Midbrain (tissue), 1 donor: ENCODE data around the gene OR51B6.
"Not testable (repeated sequence)": the region's sequence is repeated elsewhere in the genome, so short reads cannot be mapped to it uniquely, and the experiment has no call there.

Source experiments
- DNase-seq: peaks from one replicate; lab custom pipeline; 2025; lab: John Stamatoyannopoulos, UW

OR51B6 gene

GRCh38 chr11:5351208-5351607 lies at the start of gene OR51B6:
Gene OR51B6, plus strand, starts transcription at chr11:5351508. Its CDS starts 0 bp downstream, at chr11:5351508.
- no peak for DNase-seq

- no peak for DNase-seq
Observed at GRCh38 chr11:5301846-5302245, 49.5 kb upstream of the OR51B6 start, which contains the start of gene OR51B4. Gene OR51B4, minus strand, starts transcription at chr11:5301946. Its CDS starts 0 bp downstream, at chr11:5301946.

- no peak for DNase-seq
Observed at GRCh38 chr11:5303626-5304025, 47.7 kb upstream of the OR51B6 start.

GRCh38 chr11:5304046-5304445 lies 47.3 kb upstream of the OR51B6 start:
- DNase-seq, result no peak

- no peak for DNase-seq
Observed at GRCh38 chr11:5307256-5308019, 43.9 kb upstream of the OR51B6 start.

GRCh38 chr11:5310423-5310822 lies 40.9 kb upstream of the OR51B6 start:
- DNase-seq, result no peak

- not testable (repeated sequence) for DNase-seq
Observed at GRCh38 chr11:5313326-5314023, 37.8 kb upstream of the OR51B6 start.

- no peak for DNase-seq
Observed at GRCh38 chr11:5317292-5317691, 34.0 kb upstream of the OR51B6 start.

- DNase-seq, result no peak
Observed at GRCh38 chr11:5324197-5324596, 27.1 kb upstream of the OR51B6 start, which contains the start of gene OR51B2. Gene OR51B2, minus strand, starts transcription at chr11:5324297. Its CDS starts 0 bp downstream, at chr11:5324297.

- no peak for DNase-seq
Observed at GRCh38 chr11:5335170-5335569, 16.1 kb upstream of the OR51B6 start.

GRCh38 chr11:5336331-5336730 lies 15.0 kb upstream of the OR51B6 start:
- no peak for DNase-seq

GRCh38 chr11:5337253-5337652 lies 14.1 kb upstream of the OR51B6 start:
- DNase-seq, result not testable (repeated sequence)

- DNase-seq, result no peak
Observed at GRCh38 chr11:5339771-5340322, 11.5 kb upstream of the OR51B6 start.

GRCh38 chr11:5343474-5344335 lies 7.6 kb upstream of the OR51B6 start, which contains the start of gene OR51B5:
Gene OR51B5, minus strand, starts transcription at chr11:5343524. Its CDS starts 0 bp downstream, at chr11:5343524.
- DNase-seq, result no peak

GRCh38 chr11:5345831-5346230 lies 5.5 kb upstream of the OR51B6 start:
- DNase-seq, result no peak

- DNase-seq, result no peak
Observed at GRCh38 chr11:5348551-5349194, 2.6 kb upstream of the OR51B6 start.

GRCh38 chr11:5349550-5349949 lies 1.8 kb upstream of the OR51B6 start:
- DNase-seq, result no peak

- DNase-seq, result not testable (repeated sequence)
Observed at GRCh38 chr11:5356031-5356430, 4.7 kb downstream of the OR51B6 start.

GRCh38 chr11:5362017-5362625 lies 10.8 kb downstream of the OR51B6 start:
- DNase-seq, result no peak

GRCh38 chr11:5363679-5364078 lies 12.4 kb downstream of the OR51B6 start:
- DNase-seq, result no peak

- DNase-seq, result no peak
Observed at GRCh38 chr11:5364214-5364613, 12.9 kb downstream of the OR51B6 start.
